ENCODE measurements around the gene HPCAL1. TPM values are rescaled to one million over a fixed set of nuclear protein-coding genes. Genes with fewer than 3 reads are reported as not detected.

The HPCAL1 gene
- total and polyA plus RNA-seq, 2 of the 4 experiments (the other 2 are of a cell fraction) = 8.2 to 33.7 TPM

- H4K5ac ChIP-seq (ENCODE audit: low read depth, low read length) = no peak overlapping the region
- no peak overlapping the region for H3K4ac ChIP-seq (ENCODE audit: low read depth, low read length)
- peaks cover 22% of the 10 kb centered on the region for H3K36me3 ChIP-seq (ENCODE audit: control insufficient read depth, insufficient read depth, low read length)
- H2AFZ ChIP-seq (replicated peaks; ENCODE audit: low read length, poor library complexity) = no peak overlapping the region
- H3K4me2 ChIP-seq (ENCODE audit: low read depth, low read length) = no peak overlapping the region
- H2AK5ac ChIP-seq (ENCODE audit: low read depth, low read length) = no peak overlapping the region
- H3K23ac ChIP-seq (ENCODE audit: low read depth, low read length) = no peak overlapping the region
- DNase-seq (no peak), ATAC-seq (ENCODE audit: low read depth) (no peak)
- intact Hi-C loops (cut with micrococcal nuclease) (no loop called here), dilution Hi-C loops (cut with HindIII; ENCODE audit: low sequenced_read_pairs, unreplicated experiment) (no loop called here), in situ Hi-C loops (cut with MboI; ENCODE audit: low sequenced_read_pairs) (no loop called here)
- no peaks in the 10 kb centered on the region; a peak in 1 of 4 replicates for H3K79me1 ChIP-seq (ENCODE audit: low read depth in 1 of 2, low read length in 2 of 2)
- no peak overlapping the region for H3K9ac ChIP-seq (ENCODE audit: low read depth, low read length)
- no peaks in the 10 kb centered on the region for H3K27me3 ChIP-seq (ENCODE audit: control insufficient read depth, insufficient read depth, low read length)
- H3K9me3 ChIP-seq (ENCODE audit: control insufficient read depth, insufficient read depth, low read length) = no peaks in the 10 kb centered on the region
- H2AK9ac ChIP-seq (replicated peaks; ENCODE audit: low read depth, low read length, poor library complexity) = no peak overlapping the region
- H3K56ac ChIP-seq (ENCODE audit: extremely low read depth, insufficient read depth, low read length) = no peak overlapping the region
- no peak overlapping the region for H3K14ac ChIP-seq (replicated peaks; ENCODE audit: low read depth, low read length)
- POLR2A ChIA-PET (ENCODE audit: unreplicated experiment) = no interaction called here
- H2BK120ac ChIP-seq (ENCODE audit: low read depth, low read length) = no peak overlapping the region
- no TSS peak for BruUV-seq (replicated peaks)
- H3K4me1 ChIP-seq (ENCODE audit: control insufficient read depth, insufficient read depth, low read length) = no peaks in the 10 kb centered on the region
- H3K18ac ChIP-seq (ENCODE audit: low read depth, low read length) = no peak overlapping the region
- no peak overlapping the region for H4K91ac ChIP-seq (ENCODE audit: insufficient read depth, low read depth, low read length)
- no peak overlapping the region for H4K8ac ChIP-seq (ENCODE audit: low read depth in 2 of 2, low read length in 2 of 2)
- WGBS, 2 experiments (ENCODE audit: extremely low coverage in 2 of 2, insufficient read length in 1 of 2) = 80% methylated on average over 1 of the region's 9 CpGs; no CpG with 5 or more reads in 1 of the 2 experiments
- no peak overlapping the region for H2BK5ac ChIP-seq (ENCODE audit: low read depth, low read length, poor library complexity, severe bottlenecking)
- H2BK15ac ChIP-seq (ENCODE audit: low read depth, low read length) = no peak overlapping the region
- no peak overlapping the region for H3K27ac ChIP-seq (ENCODE audit: insufficient read depth, low read length)
- H2BK20ac ChIP-seq (ENCODE audit: low read depth, low read length) = no peak overlapping the region
- H3K9me1 ChIP-seq (ENCODE audit: insufficient read depth, low read length) = peaks cover 5% of the 10 kb centered on the region
- no peak for TF ChIP-seq RAD21 (IDR thresholded peaks at IDR 0.05; ENCODE audit: low read length)
- TF ChIP-seq RCOR1 (IDR thresholded peaks at IDR 0.05; ENCODE audit: insufficient replicate concordance, low read length) = no peak
- TF ChIP-seq MXI1 (IDR thresholded peaks at IDR 0.05; ENCODE audit: borderline replicate concordance, low read depth, low read length) = no peak
- TF ChIP-seq CHD1 (IDR thresholded peaks at IDR 0.05; ENCODE audit: low read depth, low read length) = no peak
- TF ChIP-seq ELK1 (IDR thresholded peaks at IDR 0.05; ENCODE audit: borderline replicate concordance, low read depth, low read length) = no peak
- TF ChIP-seq CEBPB (IDR thresholded peaks at IDR 0.05; ENCODE audit: low read depth, low read length) = no peak
- TF ChIP-seq RFX5 (IDR thresholded peaks at IDR 0.05; ENCODE audit: low read depth, low read length) = no peak
- no peak for TF ChIP-seq SMC3 (IDR thresholded peaks at IDR 0.05; ENCODE audit: low read depth, low read length)
- no peak for TF ChIP-seq MAZ (IDR thresholded peaks at IDR 0.05; ENCODE audit: borderline replicate concordance, low read depth, low read length)
- no peak for TF ChIP-seq POLR2A (IDR thresholded peaks at IDR 0.05; ENCODE audit: low read depth, low read length)
- no peak for TF ChIP-seq CTCF (conservative IDR thresholded peaks at IDR 0.05; ENCODE audit: low read depth, low read length)
- TF ChIP-seq NFE2L2 (IDR thresholded peaks at IDR 0.05; ENCODE audit: low read depth, low read length) = no peak
- peaks cover 5% of the 10 kb centered on the region; the same call in 1 of the 2 replicates for H4K20me1 ChIP-seq (ENCODE audit: insufficient read depth, low read length)
- CTCF ChIA-PET = interaction anchor here (1.5 kb wide), 1 partner anchor 366 kb away, joined by 5 read pairs; no protein-coding TSS in a partner anchor
- no peak overlapping the region for H3K4me3 ChIP-seq (ENCODE audit: insufficient read depth, low read depth, low read length)
Measured at GRCh38 chr2:10437806-10438205, 135.1 kb downstream of the HPCAL1 start.
